CD14-positive monocyte (primary cell): ENCODE measurements around the gene S100P. TPM values are rescaled to one million over a fixed set of nuclear protein-coding genes. Genes with fewer than 3 reads are reported as not detected.

Source experiments
- DNase-seq, 3 donors: peaks; one replicate each; pipeline ENCODE4 v3.0.0-alpha.2; 2011 to 2022
- H2AFZ ChIP-seq: 2 replicates; pipeline ENCODE4 v1.6.0; 2012; ENCODE audit warnings: mild to moderate bottlenecking, low read depth, low read length, inconsistent platforms; ENCODE audit not compliant: insufficient read depth, poor library complexity, severe bottlenecking
- H3K27ac ChIP-seq, 2 donors: 1 replicate in 1 of 2; 2 replicates in 1 of 2; pipeline ENCODE4 v1.5.1; 2012 to 2013; ENCODE audit warnings: low read length in 2 of 2, control low read depth in 1 of 2, inconsistent platforms in 1 of 2, low read depth in 1 of 2, mild to moderate bottlenecking in 1 of 2
- H3K27me3 ChIP-seq, 2 donors: one replicate each; pipeline versions ENCODE4 v1.6.0 to v1.6.1; 2011 to 2013; ENCODE audit warnings: low read length in 2 of 2; ENCODE audit not compliant: control insufficient read depth in 2 of 2, insufficient read depth in 2 of 2
- H3K36me3 ChIP-seq, 2 donors: replicated peaks in 1 of 2; 1 replicate in 1 of 2; 2 replicates in 1 of 2; pipeline versions ENCODE4 v1.5.1 to v1.6.1; 2012 to 2013; ENCODE audit warnings: low read length in 2 of 2, control low read depth in 1 of 2, inconsistent platforms in 1 of 2, mild to moderate bottlenecking in 1 of 2; ENCODE audit not compliant: insufficient read depth in 2 of 2, control insufficient read depth in 1 of 2
- H3K4me1 ChIP-seq, 2 donors: 1 replicate in 1 of 2; 2 replicates in 1 of 2; pipeline versions ENCODE4 v1.5.1 to v1.6.1; 2012 to 2013; ENCODE audit warnings: low read length in 2 of 2, control low read depth in 1 of 2, inconsistent platforms in 1 of 2, mild to moderate bottlenecking in 1 of 2, moderate library complexity in 1 of 2; ENCODE audit not compliant: insufficient read depth in 2 of 2, control insufficient read depth in 1 of 2
- H3K4me2 ChIP-seq: replicated peaks from 2 replicates; pipeline ENCODE3; 2012; ENCODE audit warnings: low read length, moderate library complexity, mild to moderate bottlenecking; ENCODE audit not compliant: poor library complexity, severe bottlenecking; ENCODE audit errors: extremely low read depth
- H3K4me3 ChIP-seq, 3 experiments: fragments of 200-600 bp in 1 of 3; sonication (generic) in 1 of 3; replicated peaks in 1 of 3; 1 replicate in 2 of 3; 2 replicates in 1 of 3; pipeline ENCODE4 v1.5.1; 2011 to 2013; ENCODE audit warnings: low read length in 3 of 3, mild to moderate bottlenecking in 3 of 3, control low read depth in 2 of 3, low read depth in 2 of 3, inconsistent platforms in 1 of 3, moderate library complexity in 1 of 3
- H3K79me2 ChIP-seq: 2 replicates; pipeline ENCODE4 v1.6.0; 2012; ENCODE audit warnings: mild to moderate bottlenecking, control low read depth, inconsistent platforms, low read length, moderate library complexity; ENCODE audit not compliant: insufficient read depth
- H3K9ac ChIP-seq: 2 replicates; pipeline ENCODE4 v1.6.0; 2017; ENCODE audit warnings: low read length, mild to moderate bottlenecking; ENCODE audit not compliant: insufficient read depth, poor library complexity, severe bottlenecking
- H3K9me3 ChIP-seq, 2 donors: replicated peaks in 1 of 2; 1 replicate in 1 of 2; 2 replicates in 1 of 2; pipeline versions ENCODE4 v1.5.1 to v1.6.1; 2012 to 2013; ENCODE audit warnings: low read length in 2 of 2, control low read depth in 1 of 2; ENCODE audit not compliant: control insufficient read depth in 1 of 2, insufficient read depth in 1 of 2
- H4K20me1 ChIP-seq: 2 replicates; pipeline ENCODE4 v1.6.0; 2012; ENCODE audit warnings: mild to moderate bottlenecking, low read length, control low read depth, moderate library complexity; ENCODE audit not compliant: insufficient read depth
- H3K27ac Mint-ChIP-seq, 7 donors: one replicate each; pipeline ENCODE4 v1.8.0; 2020; ENCODE audit warnings: mild to moderate bottlenecking in 7 of 7, mixed read lengths in 7 of 7, moderate library complexity in 6 of 7, inconsistent platforms in 2 of 7
- H3K27me3 Mint-ChIP-seq, 3 donors: one replicate each; pipeline ENCODE4 v1.8.0; 2021 to 2022; ENCODE audit warnings: low read depth in 3 of 3, mild to moderate bottlenecking in 3 of 3, mixed read lengths in 3 of 3, moderate library complexity in 3 of 3, inconsistent platforms in 1 of 3
- H3K36me3 Mint-ChIP-seq, 2 donors: one replicate each; pipeline ENCODE4 v1.8.0; 2020; ENCODE audit warnings: mixed read lengths in 2 of 2, inconsistent platforms in 1 of 2, mild to moderate bottlenecking in 1 of 2
- H3K4me1 Mint-ChIP-seq: one replicate; pipeline ENCODE4 v1.8.0; 2020; ENCODE audit warnings: mild to moderate bottlenecking, mixed read lengths
- H3K4me3 Mint-ChIP-seq, 2 donors: one replicate each; pipeline ENCODE4 v1.8.0; 2020; ENCODE audit warnings: mild to moderate bottlenecking in 2 of 2, mixed read lengths in 2 of 2, moderate library complexity in 1 of 2
- H3K9me3 Mint-ChIP-seq, 7 donors: one replicate each; pipeline ENCODE4 v1.8.0; 2020 to 2022; ENCODE audit warnings: mixed read lengths in 7 of 7, mild to moderate bottlenecking in 6 of 7, moderate library complexity in 6 of 7, inconsistent platforms in 2 of 7
- WGBS: methylation state at CpG from one replicate; pipeline ENCODE4 v1.1.5; 2013; ENCODE audit warnings: missing lambda C conversion rate; ENCODE audit not compliant: insufficient coverage; 5-methylcytosine and 5-hydroxymethylcytosine counted together
- intact Hi-C, 2 donors: fragments of 100-400 bp; cut with micrococcal nuclease; formaldehyde crosslinking; loops; one replicate each; pipeline versions ENCODE4 v1.15.0 to v1.15.1; 2023
- polyA plus RNA-seq, 3 donors: library from polyadenylated mRNA; depleted of rRNA in 1 of 3; unstranded in 2 of 3; stranded (reverse) in 1 of 3; fragments of 300-500 nt in 2 of 3; fragments of >200 nt in 1 of 3; fragmentation: Illumina TruSeq in 2 of 3; gene quantifications; 1 replicate in 2 of 3; 2 replicates in 1 of 3; pipeline ENCODE4 v1.2.3, GENCODE V29; 2012 to 2021
- TF ChIP-seq, protein P1 (sequence below): fragments of 200-600 bp; IDR thresholded peaks from one replicate; pipeline ENCODE4 v1.8.0; 2022; ENCODE audit warnings: antibody characterized with exemption, mild to moderate bottlenecking

Gene S100P
- polyA plus RNA-seq, 3 donors, result 13.6 to 71.2 (median 29.3) TPM

DNA sequence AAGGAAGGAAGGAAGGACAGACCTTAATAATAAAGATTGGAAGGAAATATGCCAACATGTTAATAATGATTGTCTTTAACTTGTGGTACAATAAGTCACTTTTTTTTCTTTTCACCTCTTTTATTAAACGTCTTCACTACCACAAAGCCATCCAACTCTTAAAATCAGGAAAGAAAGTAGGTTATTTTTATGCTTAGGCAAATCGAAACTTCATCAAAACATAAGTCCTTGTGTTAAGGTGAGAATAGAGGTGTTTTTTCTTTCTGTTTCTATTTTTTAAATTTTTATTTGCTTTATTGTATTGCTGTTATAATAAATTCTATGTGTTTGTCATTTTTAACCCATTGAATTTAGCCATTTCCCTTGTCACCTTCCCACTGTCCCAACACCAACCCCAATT, 48.8 kb downstream of the S100P start:
- Histone ChIP-seq H3K27ac (no peak overlapping the region), H3K4me1 (no peaks in the 10 kb centered on the region), H3K36me3 (no peaks in the 10 kb centered on the region), H3K4me3 (no peak overlapping the region), H3K27me3 (no peaks in the 10 kb centered on the region), H4K20me1 (no peaks in the 10 kb centered on the region), H3K9me3 (no peaks in the 10 kb centered on the region), H2AFZ (no peak overlapping the region), H3K4me2 (no peak overlapping the region), H3K79me2 (no peaks in the 10 kb centered on the region), H3K9ac (no peak overlapping the region)
- no peak overlapping the region for H3K27ac Mint-ChIP-seq
- H3K9me3 Mint-ChIP-seq, result peaks cover 0 to 7% (median 0%) of the 10 kb centered on the region in 7 donors
- H3K27me3 Mint-ChIP-seq, result peaks cover 12 to 19% (median 17%) of the 10 kb centered on the region in 3 donors
- WGBS, result no CpG with 5 or more reads among the region's 2 CpGs
- H3K36me3 Mint-ChIP-seq, result no peaks in the 10 kb centered on the region
- TF ChIP-seq, protein P1, sequence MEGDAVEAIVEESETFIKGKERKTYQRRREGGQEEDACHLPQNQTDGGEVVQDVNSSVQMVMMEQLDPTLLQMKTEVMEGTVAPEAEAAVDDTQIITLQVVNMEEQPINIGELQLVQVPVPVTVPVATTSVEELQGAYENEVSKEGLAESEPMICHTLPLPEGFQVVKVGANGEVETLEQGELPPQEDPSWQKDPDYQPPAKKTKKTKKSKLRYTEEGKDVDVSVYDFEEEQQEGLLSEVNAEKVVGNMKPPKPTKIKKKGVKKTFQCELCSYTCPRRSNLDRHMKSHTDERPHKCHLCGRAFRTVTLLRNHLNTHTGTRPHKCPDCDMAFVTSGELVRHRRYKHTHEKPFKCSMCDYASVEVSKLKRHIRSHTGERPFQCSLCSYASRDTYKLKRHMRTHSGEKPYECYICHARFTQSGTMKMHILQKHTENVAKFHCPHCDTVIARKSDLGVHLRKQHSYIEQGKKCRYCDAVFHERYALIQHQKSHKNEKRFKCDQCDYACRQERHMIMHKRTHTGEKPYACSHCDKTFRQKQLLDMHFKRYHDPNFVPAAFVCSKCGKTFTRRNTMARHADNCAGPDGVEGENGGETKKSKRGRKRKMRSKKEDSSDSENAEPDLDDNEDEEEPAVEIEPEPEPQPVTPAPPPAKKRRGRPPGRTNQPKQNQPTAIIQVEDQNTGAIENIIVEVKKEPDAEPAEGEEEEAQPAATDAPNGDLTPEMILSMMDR, result no peak
- intact Hi-C loops, result no loop called here
- peaks cover 1% of the 10 kb centered on the region for H3K4me1 Mint-ChIP-seq
- no peak overlapping the region for H3K4me3 Mint-ChIP-seq
- no peak for DNase-seq

DNA sequence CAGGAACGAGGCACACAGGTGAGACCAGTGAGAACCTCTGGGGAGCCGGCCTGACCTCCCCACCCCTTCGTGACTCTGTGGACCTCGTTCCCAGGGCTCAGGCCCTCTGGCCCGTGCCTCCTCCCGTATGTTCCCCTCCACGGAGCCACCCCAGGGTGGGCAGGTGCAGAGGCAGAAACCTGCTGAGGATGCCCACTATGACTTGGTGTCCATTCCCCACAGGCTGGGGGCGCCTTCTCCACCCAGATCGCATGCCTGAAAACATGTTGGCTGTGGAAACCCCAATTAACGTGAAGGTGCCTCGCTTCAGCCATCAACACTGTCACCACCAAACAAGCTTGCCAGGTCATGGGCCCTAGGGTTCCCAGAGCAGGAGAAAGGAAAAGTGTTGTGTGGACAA, 49.3 kb downstream of the S100P start:
- no peaks in the 10 kb centered on the region for H3K4me1 ChIP-seq
- H3K4me2 ChIP-seq, result no peak overlapping the region
- H3K27ac Mint-ChIP-seq, result no peak overlapping the region
- peaks cover 1% of the 10 kb centered on the region for H3K4me1 Mint-ChIP-seq
- H3K4me3 Mint-ChIP-seq, result no peak overlapping the region
- no peaks in the 10 kb centered on the region for H3K79me2 ChIP-seq
- no peaks in the 10 kb centered on the region for H3K27me3 ChIP-seq
- no peaks in the 10 kb centered on the region for H4K20me1 ChIP-seq
- H3K36me3 Mint-ChIP-seq, result no peaks in the 10 kb centered on the region
- DNase-seq, result no peak
- no peaks in the 10 kb centered on the region for H3K36me3 ChIP-seq
- no peak overlapping the region for H2AFZ ChIP-seq
- H3K9ac ChIP-seq, result no peak overlapping the region
- intact Hi-C loops, result no loop called here
- no peak overlapping the region for H3K4me3 ChIP-seq
- WGBS, result 89% methylated on average over 9 of the region's 11 CpGs
- H3K27me3 Mint-ChIP-seq, result peaks cover 12 to 14% (median 12%) of the 10 kb centered on the region in 3 donors
- no peaks in the 10 kb centered on the region for H3K9me3 ChIP-seq
- TF ChIP-seq, protein P1, result no peak
- H3K27ac ChIP-seq, result no peak overlapping the region
- peaks cover 0 to 7% (median 0%) of the 10 kb centered on the region in 7 donors for H3K9me3 Mint-ChIP-seq

Other genes starting within 250 kb of the S100P start
- gene PPP2R2C, start 221.3 kb upstream of the S100P start, polyA plus RNA-seq, result not detected
- 10 to 100 TPM in 2 of 3 donors, 1 to 10 TPM in 1; 9.6 to 28.4 (median 10.6) TPM for gene MAN2B2, start 118.7 kb upstream of the S100P start, polyA plus RNA-seq
- gene MRFAP1, start 53.2 kb upstream of the S100P start, polyA plus RNA-seq, result 100 to 1,000 TPM in 2 of 3 donors, 10 to 100 TPM in 1; 72.1 to 180 (median 171) TPM
- gene MRFAP1L1, start 16.0 kb downstream of the S100P start, polyA plus RNA-seq, result 10 to 100 TPM in 2 of 3 donors, 1 to 10 TPM in 1; 7.6 to 19.1 (median 13.8) TPM
- 10 to 100 TPM in 2 of 3 donors, 1 to 10 TPM in 1; 6.7 to 30.9 (median 20.1) TPM for gene BLOC1S4, start 22.3 kb downstream of the S100P start, polyA plus RNA-seq
- 10 to 100 TPM; 12.3 to 27.3 (median 20.6) TPM for gene KIAA0232, start 88.8 kb downstream of the S100P start, polyA plus RNA-seq
- 10 to 100 TPM; 36.3 to 44.7 (median 39.3) TPM for gene TBC1D14, start 215.9 kb downstream of the S100P start, polyA plus RNA-seq